NCI-H82 treated with DMSO at 0.1 percent for 48 hours (cell line): ENCODE data around the gene HOXC6.

Experiments used
- DNase-seq: peaks from one replicate; lab custom pipeline; 2025; ENCODE audit not compliant: unreplicated experiment; lab: John Stamatoyannopoulos, UW

HOXC6 gene

DNA sequence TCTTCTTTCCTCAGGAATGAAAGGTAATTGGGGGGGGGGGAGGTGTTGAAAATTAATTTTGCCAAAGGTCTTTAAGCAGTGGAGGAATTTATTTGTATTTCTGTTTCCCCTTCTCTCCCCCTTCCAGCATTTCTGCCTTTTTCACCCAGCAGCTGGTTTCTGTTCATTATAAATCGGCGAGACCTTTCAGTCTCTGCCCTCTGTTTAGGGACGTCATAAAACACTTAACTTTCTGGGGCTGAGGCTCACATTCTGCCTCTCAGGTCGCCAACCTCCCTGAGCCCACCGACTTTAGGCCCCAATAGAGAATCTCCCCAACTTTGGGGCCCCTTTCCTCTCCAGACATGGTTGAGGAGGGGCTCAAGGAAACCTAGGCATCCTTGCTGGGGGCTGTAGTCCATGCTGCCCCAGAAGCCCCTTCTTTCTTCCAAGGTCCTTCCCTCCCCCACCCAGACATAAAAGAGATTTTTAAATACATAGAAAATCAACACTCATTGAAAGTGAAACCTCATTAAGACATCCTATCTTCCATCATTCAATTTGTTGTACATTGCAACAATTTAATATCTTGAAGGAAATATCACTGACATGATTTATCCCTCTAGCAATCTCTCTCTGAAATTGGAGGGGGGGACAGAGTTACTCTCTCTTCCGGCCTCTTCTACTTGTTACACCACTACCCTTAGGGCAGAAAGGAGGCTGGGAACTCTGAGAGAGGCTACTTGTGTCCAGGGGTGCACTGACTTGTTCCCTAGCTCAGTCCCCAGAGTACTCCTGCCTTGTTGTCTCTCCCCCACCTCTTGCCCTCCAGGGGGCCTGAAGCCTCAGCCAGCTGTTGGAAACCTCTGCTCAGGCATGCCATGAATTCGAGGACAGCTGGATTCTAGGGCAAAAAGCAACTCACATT lies 2.5 kb upstream of the HOXC6 start:
- DNase-seq, result no peak

DNA sequence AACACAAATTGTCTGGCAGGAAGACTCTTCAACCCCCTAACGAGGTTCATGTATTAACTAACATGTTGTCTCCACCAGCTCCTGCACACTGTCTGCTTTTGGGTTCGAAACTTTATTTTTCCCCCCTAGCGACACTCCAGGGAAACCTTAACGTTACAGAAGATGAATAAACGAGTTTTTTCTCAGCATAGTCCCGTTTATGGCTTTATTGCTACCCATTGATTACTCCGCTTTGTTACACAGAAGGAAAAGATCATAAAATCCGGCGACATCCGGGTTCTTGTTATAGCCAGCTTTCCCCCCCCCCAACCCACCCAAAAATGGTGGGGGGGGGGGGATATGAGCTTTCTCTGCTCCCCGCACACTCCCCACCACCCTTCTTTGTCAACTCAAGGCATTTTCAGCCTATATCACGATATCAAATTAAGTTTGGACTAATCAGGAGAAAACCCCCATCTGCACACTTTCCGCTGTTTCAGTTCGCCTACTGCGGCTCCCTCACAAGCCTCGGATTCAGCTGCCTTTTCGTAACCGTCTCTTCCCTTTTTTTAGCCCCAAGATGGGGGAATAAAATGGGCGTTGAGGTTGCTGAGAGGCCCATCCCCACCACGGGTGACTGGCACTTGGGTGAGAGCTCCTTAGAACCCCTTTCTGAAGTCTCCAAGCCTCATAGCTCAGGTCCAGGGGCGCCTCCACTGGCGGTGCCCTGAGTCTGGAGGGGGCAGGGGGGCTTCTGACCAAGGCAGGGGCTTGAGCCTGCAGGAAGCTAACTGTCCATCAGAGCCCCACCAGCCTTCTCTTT lies 1.4 kb upstream of the HOXC6 start:
- no peak for DNase-seq

DNA sequence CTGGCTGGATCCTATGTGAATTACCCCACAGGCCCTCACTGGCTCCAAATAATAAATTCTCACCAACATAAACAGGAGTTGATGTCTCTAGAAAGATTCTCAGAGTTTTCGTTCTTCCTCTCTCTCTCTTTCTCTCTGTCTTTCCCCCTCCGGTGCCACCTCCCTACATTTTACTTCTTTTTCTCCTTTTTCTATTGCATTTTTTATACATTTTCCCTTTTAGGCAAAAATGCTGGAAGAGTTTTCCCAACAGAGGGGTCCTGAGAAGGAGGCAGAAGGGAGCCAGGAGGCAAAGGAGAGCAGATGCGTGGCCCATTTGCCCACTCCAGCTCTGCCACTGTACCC lies 826 bp upstream of the HOXC6 start:
- DNase-seq, result no peak

DNA sequence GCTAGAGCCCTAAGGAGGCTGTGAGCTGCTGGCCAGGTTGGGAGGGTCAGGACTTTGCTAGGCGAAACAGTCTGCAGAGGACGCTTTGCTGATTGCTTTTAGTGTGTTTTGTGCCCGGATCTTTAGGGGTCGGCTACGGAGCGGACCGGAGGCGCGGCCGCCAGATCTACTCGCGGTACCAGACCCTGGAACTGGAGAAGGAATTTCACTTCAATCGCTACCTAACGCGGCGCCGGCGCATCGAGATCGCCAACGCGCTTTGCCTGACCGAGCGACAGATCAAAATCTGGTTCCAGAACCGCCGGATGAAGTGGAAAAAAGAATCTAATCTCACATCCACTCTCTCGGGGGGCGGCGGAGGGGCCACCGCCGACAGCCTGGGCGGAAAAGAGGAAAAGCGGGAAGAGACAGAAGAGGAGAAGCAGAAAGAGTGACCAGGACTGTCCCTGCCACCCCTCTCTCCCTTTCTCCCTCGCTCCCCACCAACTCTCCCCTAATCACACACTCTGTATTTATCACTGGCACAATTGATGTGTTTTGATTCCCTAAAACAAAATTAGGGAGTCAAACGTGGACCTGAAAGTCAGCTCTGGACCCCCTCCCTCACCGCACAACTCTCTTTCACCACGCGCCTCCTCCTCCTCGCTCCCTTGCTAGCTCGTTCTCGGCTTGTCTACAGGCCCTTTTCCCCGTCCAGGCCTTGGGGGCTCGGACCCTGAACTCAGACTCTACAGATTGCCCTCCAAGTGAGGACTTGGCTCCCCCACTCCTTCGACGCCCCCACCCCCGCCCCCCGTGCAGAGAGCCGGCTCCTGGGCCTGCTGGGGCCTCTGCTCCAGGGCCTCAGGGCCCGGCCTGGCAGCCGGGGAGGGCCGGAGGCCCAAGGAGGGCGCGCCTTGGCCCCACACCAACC lies 1.5 kb downstream of the HOXC6 start:
- no peak for DNase-seq

DNA sequence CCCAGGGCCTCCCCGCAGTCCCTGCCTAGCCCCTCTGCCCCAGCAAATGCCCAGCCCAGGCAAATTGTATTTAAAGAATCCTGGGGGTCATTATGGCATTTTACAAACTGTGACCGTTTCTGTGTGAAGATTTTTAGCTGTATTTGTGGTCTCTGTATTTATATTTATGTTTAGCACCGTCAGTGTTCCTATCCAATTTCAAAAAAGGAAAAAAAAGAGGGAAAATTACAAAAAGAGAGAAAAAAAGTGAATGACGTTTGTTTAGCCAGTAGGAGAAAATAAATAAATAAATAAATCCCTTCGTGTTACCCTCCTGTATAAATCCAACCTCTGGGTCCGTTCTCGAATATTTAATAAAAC lies 2.2 kb downstream of the HOXC6 start:
- DNase-seq, result no peak

DNA sequence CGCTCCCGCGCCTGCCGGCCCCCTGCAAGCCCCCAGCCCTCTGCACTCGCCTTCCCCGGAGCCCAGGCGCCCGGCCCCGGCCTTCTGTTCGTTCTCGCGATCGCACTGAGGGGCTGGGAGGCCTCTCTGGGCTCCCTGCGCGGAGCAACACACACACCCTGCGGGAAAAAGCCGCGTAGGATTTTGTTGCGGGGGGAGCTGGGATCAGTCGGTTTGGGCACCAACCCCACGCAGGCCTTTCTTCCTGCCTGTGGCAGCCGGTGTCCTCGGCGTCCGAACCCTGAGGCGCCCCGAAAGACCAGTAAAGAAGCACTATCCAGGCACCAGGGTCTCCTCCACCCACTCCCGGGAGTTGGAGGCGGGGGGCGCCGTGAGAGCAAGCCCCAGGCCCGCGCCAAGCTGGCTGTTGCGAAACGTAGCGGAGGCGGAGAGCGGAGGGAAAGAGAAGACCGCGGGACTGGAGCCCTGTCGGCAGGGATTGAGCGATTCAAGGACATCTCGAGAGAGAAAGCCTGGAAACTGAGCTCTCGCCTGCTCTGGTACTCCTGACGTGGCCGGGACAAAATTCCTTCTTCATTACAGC lies 2.7 kb downstream of the HOXC6 start:
- DNase-seq, result no peak

DNA sequence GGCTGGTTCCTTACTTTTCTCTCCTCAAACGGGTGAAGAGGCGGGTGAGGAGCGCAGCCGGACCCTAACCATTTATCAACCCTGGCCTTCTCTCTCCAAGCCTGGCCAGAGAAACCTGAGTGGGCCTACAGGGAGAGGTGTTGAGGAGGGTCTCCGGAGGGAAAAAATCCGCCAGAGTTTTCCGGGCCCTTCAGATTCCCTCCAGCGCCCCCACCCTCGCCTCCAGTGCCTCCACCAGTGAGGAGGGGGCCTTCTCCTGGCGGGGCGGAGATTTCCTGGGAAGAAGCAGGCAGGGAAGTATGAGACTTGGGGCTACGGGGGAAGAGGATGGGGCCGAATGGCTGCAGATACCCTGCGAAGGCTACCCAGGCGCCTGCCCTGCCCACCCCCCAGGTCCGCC lies 3.2 kb downstream of the HOXC6 start:
- DNase-seq, result no peak

DNA sequence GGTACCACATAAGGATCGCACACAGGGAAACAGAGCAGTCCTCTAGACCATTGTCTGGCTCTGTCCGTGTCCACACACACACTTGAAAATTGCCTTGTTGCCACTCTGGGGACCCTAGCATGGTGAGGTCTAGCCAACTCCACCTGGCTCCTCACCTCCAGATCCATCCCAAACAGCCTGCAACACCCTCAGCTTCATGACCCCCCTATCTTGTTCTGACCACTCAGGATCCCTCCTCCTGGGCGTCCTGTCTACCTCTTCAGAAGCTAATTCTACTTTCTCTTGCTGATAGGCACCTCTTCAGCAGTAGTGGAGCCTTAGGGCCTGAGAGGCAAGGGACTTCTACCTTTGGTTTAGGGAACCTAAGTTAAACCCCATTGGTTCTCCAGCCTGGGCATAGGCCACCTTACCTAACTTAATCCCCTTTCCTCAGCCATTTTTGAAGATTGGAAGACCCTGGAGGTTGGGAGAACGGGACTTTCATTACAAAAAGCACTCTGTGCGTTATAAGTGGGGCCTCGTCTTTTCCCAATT lies 3.9 kb downstream of the HOXC6 start:
- no peak for DNase-seq

DNA sequence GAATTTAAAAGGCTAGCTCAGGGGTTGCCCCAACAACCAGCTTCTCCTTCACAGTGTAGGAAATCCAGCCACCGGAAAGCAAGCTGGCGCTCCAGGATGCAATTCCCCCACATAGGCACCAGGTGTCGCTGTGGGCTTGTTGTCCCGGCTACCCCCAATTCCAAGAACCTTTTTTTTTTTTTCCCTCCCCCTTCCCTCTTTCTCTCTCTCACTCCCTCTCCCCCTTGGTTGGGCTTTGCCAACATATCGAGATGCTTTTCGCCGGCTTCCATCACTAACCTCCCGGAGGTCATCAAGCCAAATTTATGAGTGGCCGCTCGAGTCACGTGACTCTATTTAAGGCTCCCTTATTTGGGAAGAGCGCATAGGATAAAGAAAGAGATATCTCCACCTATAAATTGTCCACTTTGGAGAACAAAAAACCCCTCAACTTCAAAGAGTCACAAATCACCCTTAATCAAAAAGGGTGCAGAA lies 4.4 kb downstream of the HOXC6 start, which contains the start of gene HOXC5:
TSS of gene HOXC5 (plus strand) at position 424 of the 474 bp plus-strand sequence. CDS start 73 bp downstream, outside the sequence.
- DNase-seq, result peak; percentile 91

DNA sequence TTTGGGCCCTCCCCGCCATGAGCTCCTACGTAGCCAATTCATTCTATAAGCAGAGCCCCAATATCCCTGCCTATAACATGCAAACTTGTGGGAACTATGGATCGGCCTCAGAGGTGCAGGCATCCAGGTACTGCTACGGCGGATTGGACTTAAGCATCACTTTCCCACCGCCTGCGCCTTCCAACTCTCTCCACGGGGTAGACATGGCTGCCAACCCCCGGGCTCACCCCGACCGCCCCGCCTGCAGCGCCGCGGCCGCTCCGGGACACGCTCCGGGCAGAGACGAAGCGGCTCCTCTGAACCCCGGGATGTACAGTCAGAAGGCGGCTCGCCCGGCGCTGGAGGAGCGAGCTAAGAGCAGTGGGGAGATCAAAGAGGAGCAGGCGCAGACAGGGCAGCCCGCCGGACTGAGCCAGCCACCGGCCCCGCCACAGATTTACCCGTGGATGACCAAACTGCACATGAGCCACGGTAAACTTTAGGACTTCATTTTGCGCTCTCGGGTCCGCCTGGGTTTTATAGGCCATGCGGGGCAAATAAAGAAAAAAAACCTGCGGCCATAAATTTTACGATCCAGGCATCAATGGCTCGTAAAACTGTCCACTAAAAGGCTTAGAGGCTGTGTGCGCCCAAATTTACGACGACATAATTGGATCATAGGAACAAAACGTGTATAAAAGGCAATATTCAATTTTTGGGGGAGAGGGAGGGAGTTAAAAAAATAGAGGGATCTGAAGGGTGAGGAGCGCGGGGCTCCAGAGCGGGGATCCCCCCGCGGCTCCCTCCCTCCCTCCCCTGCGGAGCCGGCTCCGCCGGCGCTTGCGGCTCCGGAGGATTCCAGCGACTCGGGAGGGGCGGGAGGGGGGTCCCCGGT lies 5.1 kb downstream of the HOXC6 start:
- no peak for DNase-seq

DNA sequence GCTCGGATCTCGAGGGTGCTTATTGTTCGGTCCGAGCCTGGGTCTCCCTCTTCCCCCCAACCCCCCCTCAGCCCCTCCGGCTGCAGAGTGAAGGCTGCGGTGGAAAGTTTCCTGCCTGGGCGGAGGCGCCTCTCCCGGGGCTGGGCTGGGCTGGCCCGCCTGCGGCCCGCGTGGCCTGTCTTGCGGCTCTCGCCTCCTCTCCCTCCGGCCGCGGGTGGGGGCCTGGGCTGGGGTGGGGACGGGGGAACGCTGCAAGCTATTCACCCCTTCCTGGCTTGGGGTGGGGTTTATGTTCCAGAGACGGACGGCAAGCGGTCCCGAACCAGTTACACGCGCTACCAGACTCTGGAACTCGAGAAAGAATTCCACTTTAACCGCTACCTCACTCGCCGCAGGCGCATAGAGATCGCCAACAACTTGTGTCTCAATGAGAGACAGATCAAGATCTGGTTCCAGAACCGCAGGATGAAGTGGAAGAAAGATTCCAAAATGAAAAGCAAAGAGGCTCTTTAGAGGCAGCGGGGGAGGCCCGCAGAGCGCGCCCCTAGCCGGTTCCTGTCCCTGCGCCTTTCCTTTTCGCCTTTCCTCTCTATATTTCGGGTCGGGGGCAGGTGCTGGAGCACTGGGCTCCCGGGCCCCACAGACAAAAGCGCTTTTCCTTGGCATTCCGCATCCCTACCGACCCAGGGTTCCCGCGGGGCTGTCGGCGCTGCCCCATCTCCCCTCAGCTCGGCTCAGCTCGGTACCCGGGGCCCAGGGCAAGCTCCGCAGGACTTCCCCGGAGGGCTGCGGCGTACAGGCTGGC lies 5.9 kb downstream of the HOXC6 start:
- no peak for DNase-seq

DNA sequence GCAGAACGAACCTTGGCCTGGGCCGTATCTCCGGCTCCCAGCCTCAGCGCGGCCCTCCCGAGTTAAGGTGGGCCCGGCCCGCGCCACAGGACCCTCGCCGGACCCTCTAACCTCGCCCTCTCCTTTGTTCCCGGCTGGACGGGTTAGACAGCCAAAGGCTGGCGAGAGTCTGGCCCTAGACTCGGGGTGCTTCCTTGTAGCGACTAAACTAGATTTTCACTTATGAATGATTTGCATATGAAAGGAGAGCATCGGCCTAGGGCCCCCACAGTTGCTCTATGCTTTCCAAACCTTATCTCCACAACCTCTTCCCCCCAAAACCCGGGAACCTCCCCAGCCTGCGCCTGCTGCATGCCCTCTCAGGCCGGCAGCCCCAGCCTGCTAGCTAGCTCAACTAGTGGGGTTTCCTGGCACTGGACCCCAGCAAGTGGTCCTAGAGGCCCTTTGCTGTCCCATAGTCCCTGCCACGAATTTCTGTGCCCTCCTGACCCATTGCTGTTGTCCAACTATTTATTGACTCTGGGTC lies 6.6 kb downstream of the HOXC6 start:
- DNase-seq, result no peak

DNA sequence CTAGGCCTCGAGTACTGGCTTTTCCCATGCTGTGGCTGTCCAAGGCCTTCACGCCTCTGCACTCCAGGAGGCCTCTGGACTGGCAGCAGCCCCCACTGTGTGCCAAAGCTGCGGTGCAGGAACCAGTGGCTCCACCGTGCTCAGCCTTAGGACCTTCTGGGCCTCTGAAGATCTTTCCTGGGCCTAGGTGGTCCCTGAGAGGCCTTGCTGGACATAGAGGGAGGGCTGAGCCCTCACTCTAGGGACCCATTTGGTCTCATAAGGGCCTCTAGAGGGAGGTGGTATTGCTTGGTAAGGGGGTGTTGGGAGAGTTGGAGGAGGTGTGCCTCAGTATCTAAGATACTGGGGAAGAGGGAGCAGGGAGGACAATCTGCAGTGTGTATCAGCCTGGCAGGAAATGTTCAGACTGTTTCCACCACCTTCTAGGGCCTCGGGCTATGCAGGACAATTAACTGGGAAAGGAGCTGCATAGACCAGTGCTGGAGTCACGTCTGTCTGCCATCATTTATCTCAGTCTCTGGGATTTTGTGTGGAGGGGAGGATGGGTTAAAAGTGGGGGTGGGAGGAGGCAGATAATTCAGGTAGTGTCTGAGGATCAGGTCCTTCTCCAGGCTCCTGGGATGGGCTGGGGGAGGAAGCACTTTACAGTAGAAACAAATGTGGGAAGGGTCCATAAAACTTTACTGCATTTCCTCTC lies 7.5 kb downstream of the HOXC6 start:
- no peak for DNase-seq

DNA sequence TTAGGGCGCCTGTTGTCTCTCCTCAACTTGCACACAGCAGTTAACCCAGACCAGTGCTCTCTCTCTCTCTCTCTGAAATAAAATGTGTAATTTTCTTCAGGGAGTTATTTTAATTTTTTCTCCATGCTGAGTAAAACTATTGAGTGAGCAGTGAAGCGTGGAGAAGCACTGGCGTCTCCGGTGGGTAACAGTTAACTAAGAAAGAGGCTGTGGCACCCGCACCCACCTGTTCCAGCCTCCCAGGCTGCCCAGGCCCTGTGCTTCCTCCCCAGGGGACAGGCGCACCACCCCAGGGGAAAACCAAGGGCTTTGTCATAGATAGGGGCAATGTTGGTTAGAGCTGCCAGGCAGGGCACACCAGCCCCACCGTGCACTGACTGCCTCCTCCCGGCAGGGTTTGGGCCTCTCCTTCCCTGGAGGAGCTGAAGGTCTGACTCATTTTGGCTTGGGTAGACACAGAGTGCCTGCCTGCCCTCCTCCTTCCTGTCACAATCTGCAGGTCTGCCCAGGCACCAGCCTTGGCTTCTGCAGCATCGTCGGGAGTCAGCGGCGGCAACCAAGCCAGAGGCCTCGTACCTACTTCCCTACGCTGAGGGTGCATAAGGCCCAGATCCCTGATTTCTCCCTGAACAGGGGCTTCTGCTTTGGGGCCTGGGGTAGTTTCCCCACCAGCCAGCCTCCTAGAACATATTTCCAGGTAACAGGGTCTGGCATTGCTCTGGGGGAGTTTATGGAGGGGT lies 8.6 kb downstream of the HOXC6 start:
- DNase-seq, result no peak

DNA sequence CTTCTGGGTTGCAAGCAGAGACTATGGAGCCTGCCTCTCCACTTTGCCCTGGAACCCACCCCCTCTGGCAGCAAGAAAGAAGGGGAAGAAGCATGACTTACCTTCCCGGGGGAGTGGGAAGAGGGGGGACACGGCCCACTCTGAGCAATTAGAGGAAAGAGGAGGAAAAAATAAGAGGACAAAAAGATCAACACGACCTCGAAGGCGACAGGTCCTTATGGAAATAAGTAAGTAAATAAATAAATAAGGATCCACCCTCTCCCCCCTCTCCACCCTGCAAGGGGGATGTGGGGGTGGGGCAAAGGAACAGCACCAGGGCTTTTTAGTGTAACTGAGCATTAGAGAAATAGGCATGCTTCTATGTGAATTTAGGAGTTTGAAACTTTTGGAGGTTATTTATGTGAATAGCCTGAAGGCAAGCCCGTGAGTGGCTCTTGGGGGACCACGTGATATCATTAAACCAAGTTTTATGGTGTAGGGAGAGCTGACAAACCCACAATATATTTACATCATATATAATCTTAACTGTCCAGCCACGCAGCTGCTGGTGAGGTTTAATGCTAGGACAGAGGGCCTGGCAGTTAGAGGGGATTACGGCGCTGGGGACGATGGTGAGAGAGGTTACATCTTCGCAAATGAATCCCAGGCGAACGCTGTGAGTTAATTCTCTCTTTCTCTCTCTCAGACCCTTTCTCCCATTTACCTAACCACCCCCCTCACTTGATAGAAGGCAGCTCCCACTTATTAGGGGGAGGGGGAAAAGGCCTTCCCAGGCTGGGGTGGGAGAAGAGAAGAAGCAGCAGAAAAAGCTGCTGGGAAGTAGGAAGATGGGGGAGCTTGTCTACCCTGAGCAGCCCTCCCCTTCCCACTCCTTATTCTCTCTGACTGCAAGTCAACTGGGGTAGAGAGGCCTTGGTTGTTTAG lies 9.4 kb downstream of the HOXC6 start:
- peak; percentile 66 for DNase-seq

DNA sequence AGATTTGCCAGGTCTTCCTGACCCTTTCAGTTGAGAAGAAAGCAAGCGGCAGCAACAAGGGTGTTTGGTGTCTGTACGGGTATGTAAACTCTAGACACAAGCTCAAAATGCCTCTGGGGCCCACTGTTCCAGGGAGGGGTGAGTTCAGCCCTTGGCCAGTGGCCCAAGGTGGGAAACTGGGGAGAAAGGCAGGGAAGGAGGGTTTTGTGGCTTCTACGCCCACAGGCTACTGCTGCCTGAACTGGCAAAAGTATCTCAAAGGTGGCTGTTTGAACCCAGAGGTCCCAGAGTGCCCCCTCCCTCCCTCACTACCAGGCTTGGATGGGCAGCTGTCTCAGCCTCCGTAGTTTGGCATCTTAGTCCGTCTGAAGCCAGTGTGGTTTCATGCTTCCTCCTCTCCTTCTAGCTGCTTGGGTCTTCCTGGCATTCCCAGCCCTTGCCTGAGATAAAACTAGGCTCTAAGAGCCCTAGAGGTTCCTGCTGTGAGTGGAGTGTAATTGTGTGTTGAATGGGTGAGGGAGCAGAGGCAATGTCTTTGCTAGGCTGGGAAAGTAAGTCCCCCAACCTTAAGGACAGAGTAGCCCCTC lies 10.1 kb downstream of the HOXC6 start:
- no peak for DNase-seq
